Neural progenitor cell (in vitro differentiated cells): ENCODE measurements around the gene LDLRAD4. TPM values are rescaled to one million over a fixed set of nuclear protein-coding genes. Genes with fewer than 3 reads are reported as not detected.

Experiments used
- DNase-seq: peaks from one replicate; pipeline ENCODE4 v3.0.0-alpha.2; 2016; ENCODE audit warnings: low spot score
- H2AFZ ChIP-seq: fragments of 200-600 bp; sonication (generic); replicated peaks from 2 replicates; pipeline ENCODE4 v1.6.1; 2016; ENCODE audit warnings: antibody characterized with exemption
- H3F3A ChIP-seq: fragments of 200-600 bp; sonication (generic); 2 replicates; pipeline ENCODE4 v1.6.1; 2016; ENCODE audit warnings: antibody characterized with exemption, low read depth
- H3K27ac ChIP-seq: fragments of 200-600 bp; sonication (generic); 2 replicates; pipeline ENCODE4 v1.5.1; 2016; ENCODE audit warnings: mild to moderate bottlenecking
- H3K27me3 ChIP-seq: fragments of 200-600 bp; sonication (generic); 2 replicates; pipeline ENCODE4 v1.6.1; 2016; ENCODE audit warnings: mild to moderate bottlenecking, moderate library complexity
- H3K36me3 ChIP-seq: fragments of 200-600 bp; sonication (generic); 2 replicates; pipeline ENCODE4 v1.5.1; 2016
- H3K4me1 ChIP-seq: fragments of 200-600 bp; sonication (generic); 2 replicates; pipeline ENCODE4 v1.6.1; 2016; ENCODE audit warnings: mixed run types
- H3K4me2 ChIP-seq: fragments of 200-600 bp; sonication (generic); 2 replicates; pipeline ENCODE4 v1.6.1; 2016
- H3K4me3 ChIP-seq: fragments of 200-600 bp; sonication (generic); 2 replicates; pipeline ENCODE4 v1.5.1; 2016
- H3K79me2 ChIP-seq: fragments of 200-600 bp; sonication (generic); 2 replicates; pipeline ENCODE4 v1.6.1; 2016; ENCODE audit warnings: low read depth
- H3K9ac ChIP-seq: fragments of 200-600 bp; sonication (generic); 2 replicates; pipeline ENCODE4 v1.6.1; 2016
- H3K9me3 ChIP-seq: fragments of 200-600 bp; sonication (generic); 2 replicates; pipeline ENCODE4 v1.5.1; 2016; ENCODE audit warnings: low read depth
- H4K20me1 ChIP-seq: fragments of 200-600 bp; sonication (generic); 2 replicates; pipeline ENCODE4 v1.6.1; 2016; ENCODE audit warnings: low read depth
- H3K27ac Mint-ChIP-seq: 3 replicates; pipeline ENCODE4 v1.8.0; 2021; ENCODE audit warnings: mixed read lengths
- H3K27me3 Mint-ChIP-seq: 2 replicates; pipeline ENCODE4 v1.8.0; 2022; ENCODE audit warnings: low read depth, mild to moderate bottlenecking, inconsistent platforms, moderate library complexity, mixed read lengths; ENCODE audit not compliant: insufficient read depth
- H3K36me3 Mint-ChIP-seq: 3 replicates; pipeline ENCODE4 v1.8.0; 2021; ENCODE audit warnings: mixed read lengths
- H3K4me1 Mint-ChIP-seq: 3 replicates; pipeline ENCODE4 v1.8.0; 2021; ENCODE audit warnings: mixed read lengths
- H3K4me3 Mint-ChIP-seq: 3 replicates; pipeline ENCODE4 v1.8.0; 2021; ENCODE audit warnings: mild to moderate bottlenecking, moderate library complexity, mixed read lengths
- H3K9me3 Mint-ChIP-seq: 3 replicates; pipeline ENCODE4 v1.8.0; 2020; ENCODE audit warnings: mixed read lengths
- CTCF ChIP-seq: fragments of 200-600 bp; sonication (generic); IDR thresholded peaks from 2 replicates; pipeline ENCODE4 v1.5.1; 2017; ENCODE audit warnings: antibody characterized with exemption, mild to moderate bottlenecking
- EZH2 ChIP-seq: fragments of 200-600 bp; sonication (generic); IDR thresholded peaks from 2 replicates; pipeline ENCODE4 v1.6.1; 2017; ENCODE audit warnings: antibody characterized with exemption, mild to moderate bottlenecking, moderate library complexity
- EZH2phosphoT487 ChIP-seq: fragments of 200-600 bp; sonication (generic); IDR thresholded peaks from 2 replicates; pipeline ENCODE4 v1.6.1; 2017; ENCODE audit warnings: antibody characterized with exemption
- total RNA-seq: library from RNA; depleted of rRNA; stranded (reverse); fragments of >200 nt; gene quantifications from 2 replicates; pipeline ENCODE4 v1.2.3, GENCODE V29; 2015; ENCODE audit warnings: low replicate concordance

Gene LDLRAD4
- total RNA-seq, 1 donor from 2014 or later: 0.65 TPM

GRCh38 chr18:13324880-13325279 is 106.3 kb downstream of the LDLRAD4 start:
- H3K4me3 Mint-ChIP-seq: no peak overlapping the region
- no peak for DNase-seq
- H2AFZ ChIP-seq: no peak overlapping the region
- H3K4me2 ChIP-seq: no peak overlapping the region
- H3K36me3 Mint-ChIP-seq: no peaks in the 10 kb centered on the region
- no peaks in the 10 kb centered on the region for H3F3A ChIP-seq
- H3K27me3 Mint-ChIP-seq: no peaks in the 10 kb centered on the region
- no peak overlapping the region for H3K9ac ChIP-seq
- H3K27me3 ChIP-seq: no peaks in the 10 kb centered on the region
- H3K27ac ChIP-seq: no peak overlapping the region
- TF ChIP-seq CTCF (no peak), EZH2phosphoT487 (no peak), EZH2 (no peak)
- no peak overlapping the region for H3K4me3 ChIP-seq
- H3K9me3 Mint-ChIP-seq: peaks cover 10% of the 10 kb centered on the region
- no peaks in the 10 kb centered on the region for H3K4me1 ChIP-seq
- no peaks in the 10 kb centered on the region for H4K20me1 ChIP-seq
- no peaks in the 10 kb centered on the region for H3K36me3 ChIP-seq
- H3K9me3 ChIP-seq: no peaks in the 10 kb centered on the region
- peaks cover 20% of the 10 kb centered on the region for H3K4me1 Mint-ChIP-seq
- no peaks in the 10 kb centered on the region for H3K79me2 ChIP-seq
- no peak overlapping the region for H3K27ac Mint-ChIP-seq

- no peaks in the 10 kb centered on the region for H4K20me1 ChIP-seq
- H3K36me3 ChIP-seq: no peaks in the 10 kb centered on the region
- no peak overlapping the region for H3K9ac ChIP-seq
- H3K27me3 ChIP-seq: no peaks in the 10 kb centered on the region
- Mint-ChIP-seq H3K36me3 (no peaks in the 10 kb centered on the region), H3K9me3 (peaks cover 16% of the 10 kb centered on the region), H3K27me3 (no peaks in the 10 kb centered on the region), H3K4me3 (no peak overlapping the region), H3K27ac (no peak overlapping the region), H3K4me1 (peaks cover 9% of the 10 kb centered on the region)
- no peak overlapping the region for H3K4me2 ChIP-seq
- H2AFZ ChIP-seq: no peak overlapping the region
- no peaks in the 10 kb centered on the region for H3K9me3 ChIP-seq
- no peaks in the 10 kb centered on the region for H3K79me2 ChIP-seq
- DNase-seq: no peak
- no peak overlapping the region for H3K27ac ChIP-seq
- H3K4me3 ChIP-seq: no peak overlapping the region
- TF ChIP-seq EZH2phosphoT487 (no peak), CTCF (no peak), EZH2 (no peak)
- no peaks in the 10 kb centered on the region for H3K4me1 ChIP-seq
- H3F3A ChIP-seq: no peaks in the 10 kb centered on the region
These were observed 109.7 kb downstream of the LDLRAD4 start for GRCh38 chr18:13328213-13328612.

GRCh38 chr18:13330996-13331395 is 112.4 kb downstream of the LDLRAD4 start:
- Mint-ChIP-seq H3K4me3 (no peak overlapping the region), H3K27me3 (no peaks in the 10 kb centered on the region), H3K36me3 (no peaks in the 10 kb centered on the region), H3K4me1 (peaks cover 8% of the 10 kb centered on the region), H3K27ac (no peak overlapping the region), H3K9me3 (peaks cover 32% of the 10 kb centered on the region)
- Histone ChIP-seq H3K4me2 (no peak overlapping the region), H2AFZ (no peak overlapping the region), H3K4me3 (no peak overlapping the region), H3K27ac (no peak overlapping the region), H3K4me1 (no peaks in the 10 kb centered on the region), H3F3A (no peaks in the 10 kb centered on the region), H4K20me1 (no peaks in the 10 kb centered on the region), H3K9me3 (no peaks in the 10 kb centered on the region), H3K79me2 (no peaks in the 10 kb centered on the region), H3K27me3 (no peaks in the 10 kb centered on the region), H3K9ac (no peak overlapping the region), H3K36me3 (no peaks in the 10 kb centered on the region)
- no peak for TF ChIP-seq EZH2phosphoT487
- no peak for TF ChIP-seq EZH2
- TF ChIP-seq CTCF: no peak
- DNase-seq: no peak
